CD4-positive, alpha-beta memory T cell (primary cell): ENCODE data around the gene METTL4. TPM values are rescaled to one million over a fixed set of nuclear protein-coding genes. Genes with fewer than 3 reads are reported as not detected.

ENCODE experiments used
- CTCF ChIA-PET: fragments of 350-600 bp; sonication (Branson Sonifier 250); formaldehyde crosslinking; loops from one replicate; lab custom pipeline; 2021; ENCODE audit warnings: inconsistent platforms; ENCODE audit not compliant: partially characterized antibody; lab: Charles Lee
- POLR2A ChIA-PET: fragments of 350-600 bp; sonication (Branson Sonifier 250); formaldehyde crosslinking; loops from one replicate; lab custom pipeline; 2021; ENCODE audit not compliant: partially characterized antibody; lab: Charles Lee
- DNase-seq, 5 donors: peaks; one replicate each; pipeline versions ENCODE4 v3.0.0 to v3.0.0-alpha.2; 2020 to 2022; ENCODE audit warnings: mixed read lengths in 1 of 5
- H3K27ac ChIP-seq: one replicate; pipeline ENCODE4 v1.7.0; 2013; ENCODE audit warnings: low read depth, low read length
- H3K27me3 ChIP-seq: 2 replicates; pipeline ENCODE4 v1.7.0; 2013; ENCODE audit warnings: mild to moderate bottlenecking, low read length, moderate library complexity; ENCODE audit not compliant: insufficient read depth
- H3K36me3 ChIP-seq: 2 replicates; pipeline ENCODE4 v1.7.0; 2013; ENCODE audit warnings: mild to moderate bottlenecking, low read length, moderate library complexity; ENCODE audit not compliant: insufficient read depth
- H3K4me1 ChIP-seq: 2 replicates; pipeline ENCODE4 v1.7.0; 2013; ENCODE audit warnings: mild to moderate bottlenecking, low read length, moderate library complexity; ENCODE audit not compliant: insufficient read depth
- H3K4me3 ChIP-seq, 2 donors: one replicate each; pipeline ENCODE4 v1.7.0; 2013; ENCODE audit warnings: low read length in 2 of 2, mild to moderate bottlenecking in 1 of 2
- H3K9me3 ChIP-seq, 2 donors: one replicate each; pipeline ENCODE4 v1.7.0; 2013; ENCODE audit warnings: low read length in 2 of 2, control low read depth in 1 of 2; ENCODE audit not compliant: control insufficient read depth in 1 of 2
- H3K27ac Mint-ChIP-seq, 7 donors: one replicate each; pipeline ENCODE4 v1.8.0; 2020 to 2021; ENCODE audit warnings: mixed read lengths in 7 of 7, mild to moderate bottlenecking in 6 of 7, inconsistent platforms in 3 of 7, moderate library complexity in 3 of 7
- H3K27me3 Mint-ChIP-seq, 2 donors: one replicate each; pipeline ENCODE4 v1.8.0; 2020 to 2021; ENCODE audit warnings: mixed read lengths in 2 of 2
- H3K36me3 Mint-ChIP-seq, 2 donors: one replicate each; pipeline ENCODE4 v1.8.0; 2020 to 2021; ENCODE audit warnings: mixed read lengths in 2 of 2, inconsistent platforms in 1 of 2, mild to moderate bottlenecking in 1 of 2
- H3K4me1 Mint-ChIP-seq, 4 donors: one replicate each; pipeline ENCODE4 v1.8.0; 2020 to 2021; ENCODE audit warnings: mixed read lengths in 4 of 4, mild to moderate bottlenecking in 1 of 4
- H3K4me3 Mint-ChIP-seq, 8 donors: one replicate each; pipeline ENCODE4 v1.8.0; 2020 to 2021; ENCODE audit warnings: mixed read lengths in 8 of 8, mild to moderate bottlenecking in 7 of 8, moderate library complexity in 6 of 8, inconsistent platforms in 3 of 8
- H3K9me3 Mint-ChIP-seq, 8 donors: one replicate each; pipeline ENCODE4 v1.8.0; 2020 to 2021; ENCODE audit warnings: mixed read lengths in 8 of 8, mild to moderate bottlenecking in 5 of 8, inconsistent platforms in 3 of 8, moderate library complexity in 1 of 8
- intact Hi-C: fragments of 100-400 bp; cut with micrococcal nuclease; formaldehyde crosslinking; loops from one replicate; pipeline ENCODE4 v1.15.1; 2023
- polyA plus RNA-seq, 2 donors: library from polyadenylated mRNA; unstranded; fragments of 300-500 nt; fragmentation: Illumina TruSeq; gene quantifications; one replicate each; pipeline ENCODE4 v1.2.3, GENCODE V29; 2021
- total RNA-seq, 2 experiments: library from RNA; stranded (reverse); gene quantifications; one replicate each; pipeline ENCODE4 v1.2.3, GENCODE V29; 2021

Gene METTL4
- total and polyA plus RNA-seq, 4 experiments from 2014 or later: 15.7 to 29.3 (median 21.1) TPM

DNA sequence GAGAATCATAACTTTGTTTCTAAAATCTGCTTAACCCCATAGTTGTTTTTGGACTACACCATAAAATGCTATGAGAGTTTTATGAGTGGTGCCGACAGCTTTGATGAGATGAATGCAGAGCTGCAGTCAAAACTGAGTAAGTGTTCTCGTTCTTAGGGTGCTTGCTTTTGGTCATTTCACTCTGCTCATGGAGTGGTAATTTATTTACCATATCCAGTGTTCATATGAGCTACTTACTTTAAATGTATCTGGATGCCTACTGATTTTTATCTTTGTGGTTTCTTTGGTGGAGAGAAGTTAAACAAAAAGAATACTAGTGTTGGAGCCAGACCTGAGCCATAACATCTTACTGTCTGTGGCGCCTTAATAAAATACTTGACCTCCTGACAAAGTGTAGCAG lies 16.5 kb upstream of the METTL4 start:
- H3K9me3 ChIP-seq: no peaks in the 10 kb centered on the region
- no peaks in the 10 kb centered on the region for H3K36me3 ChIP-seq
- Mint-ChIP-seq H3K36me3 (no peaks in the 10 kb centered on the region), H3K4me3 (peak overlapping the region in 6 of 8 donors; percentile 18 to 73 (median 54)), H3K4me1 (peaks cover 21 to 55% (median 31%) of the 10 kb centered on the region in 4 donors), H3K27ac (peak overlapping the region in 5 of 7 donors; percentile 46 to 85 (median 68)), H3K27me3 (no peaks in the 10 kb centered on the region), H3K9me3 (no peaks in the 10 kb centered on the region)
- ChIA-PET POLR2A (interaction anchor here (1.7 to 8.7 kb wide), 5 partner anchors 14 to 69 kb away, joined by 5 to 121 read pairs (median 66); partner anchors contain the start of genes METTL4, NDC80 and SMCHD1), CTCF (interaction anchor here (0.9 to 4.1 kb wide), 8 partner anchors 8 to 49 kb away, joined by 3 to 19 read pairs (median 6); partner anchors contain the start of genes METTL4 and NDC80)
- no peak for DNase-seq
- intact Hi-C loops: loop anchor here (2.0 to 5.0 kb wide), 3 partner anchors 17 to 70 kb away; partner anchors contain the start of genes METTL4, NDC80 and SMCHD1
- H3K27me3 ChIP-seq: no peaks in the 10 kb centered on the region
- H3K27ac ChIP-seq: no peak overlapping the region
- H3K4me1 ChIP-seq: peaks cover 42% of the 10 kb centered on the region
- no peak overlapping the region for H3K4me3 ChIP-seq

GRCh38 chr18:2573408-2573807 lies 2.1 kb upstream of the METTL4 start:
- no peaks in the 10 kb centered on the region for H3K27me3 ChIP-seq
- CTCF ChIA-PET: interaction anchor here (0.9 to 3.6 kb wide), 8 partner anchors 9 to 163 kb away, joined by 3 to 16 read pairs (median 4); partner anchors contain the start of gene SMCHD1
- peaks cover 41 to 70% (median 57%) of the 10 kb centered on the region in 4 donors for H3K4me1 Mint-ChIP-seq
- intact Hi-C loops: no loop called here
- DNase-seq: no peak
- POLR2A ChIA-PET: interaction anchor here (0.6 to 8.6 kb wide), 9 partner anchors 11 to 84 kb away, joined by 3 to 261 read pairs (median 40); partner anchors contain the start of gene SMCHD1
- no peaks in the 10 kb centered on the region for H3K9me3 ChIP-seq
- H3K27ac Mint-ChIP-seq: peak overlapping the region; percentile 76 to 100 (median 99)
- H3K9me3 Mint-ChIP-seq: peaks cover 0 to 8% (median 0%) of the 10 kb centered on the region in 8 donors
- H3K27ac ChIP-seq: peak overlapping the region; percentile 99
- peaks cover 0 to 14% of the 10 kb centered on the region in 2 donors for H3K36me3 Mint-ChIP-seq
- H3K36me3 ChIP-seq: no peaks in the 10 kb centered on the region
- H3K4me1 ChIP-seq: peaks cover 55% of the 10 kb centered on the region
- H3K27me3 Mint-ChIP-seq: no peaks in the 10 kb centered on the region
- H3K4me3 ChIP-seq: peak overlapping the region in 1 of 2 donors; percentile 19
- peak overlapping the region in 7 of 8 donors; percentile 17 to 100 (median 99) for H3K4me3 Mint-ChIP-seq

GRCh38 chr18:2572892-2573291 lies 1.6 kb upstream of the METTL4 start:
- intact Hi-C loops: no loop called here
- no peak for DNase-seq
- no peaks in the 10 kb centered on the region for H3K9me3 ChIP-seq
- H3K36me3 Mint-ChIP-seq: peaks cover 0 to 14% of the 10 kb centered on the region in 2 donors
- H3K4me3 ChIP-seq: peak overlapping the region in 1 of 2 donors; percentile 19
- no peaks in the 10 kb centered on the region for H3K27me3 Mint-ChIP-seq
- ChIA-PET POLR2A (interaction anchor here (6.0 to 8.6 kb wide), 5 partner anchors 16 to 85 kb away, joined by 40 to 261 read pairs (median 66); partner anchors contain the start of gene SMCHD1), CTCF (interaction anchor here (0.9 to 3.6 kb wide), 4 partner anchors 16 to 164 kb away, joined by 4 to 16 read pairs (median 8); partner anchors contain the start of gene SMCHD1)
- peaks cover 0 to 8% (median 0%) of the 10 kb centered on the region in 8 donors for H3K9me3 Mint-ChIP-seq
- peak overlapping the region; percentile 65 to 100 (median 88) for H3K4me3 Mint-ChIP-seq
- no peaks in the 10 kb centered on the region for H3K27me3 ChIP-seq
- H3K27ac ChIP-seq: peak overlapping the region; percentile 99
- no peaks in the 10 kb centered on the region for H3K36me3 ChIP-seq
- H3K4me1 ChIP-seq: peaks cover 50% of the 10 kb centered on the region
- H3K4me1 Mint-ChIP-seq: peaks cover 40 to 70% (median 56%) of the 10 kb centered on the region in 4 donors
- peak overlapping the region; percentile 87 to 100 (median 100) for H3K27ac Mint-ChIP-seq

- H3K4me3 ChIP-seq: peak overlapping the region; percentile 80 to 88
- Mint-ChIP-seq H3K27ac (peak overlapping the region; percentile 99 to 100 (median 100)), H3K27me3 (no peaks in the 10 kb centered on the region), H3K36me3 (peaks cover 0 to 19% of the 10 kb centered on the region in 2 donors), H3K4me3 (peak overlapping the region; percentile 99 to 100 (median 100)), H3K9me3 (peaks cover 0 to 8% (median 0%) of the 10 kb centered on the region in 8 donors), H3K4me1 (peaks cover 41 to 70% (median 55%) of the 10 kb centered on the region in 4 donors)
- peaks cover 44% of the 10 kb centered on the region for H3K4me1 ChIP-seq
- DNase-seq: peak in 3 of 5 donors; percentile 14 to 28 (median 17)
- no peaks in the 10 kb centered on the region for H3K36me3 ChIP-seq
- ChIA-PET CTCF (interaction anchor here (1.0 to 3.1 kb wide), 7 partner anchors 15 to 85 kb away, joined by 3 to 28 read pairs (median 5); partner anchors contain the start of gene SMCHD1), POLR2A (interaction anchor here (1.2 to 8.6 kb wide), 13 partner anchors 10 to 494 kb away, joined by 3 to 261 read pairs (median 7); partner anchors contain the start of gene SMCHD1)
- H3K27me3 ChIP-seq: no peaks in the 10 kb centered on the region
- intact Hi-C loops: no loop called here
- H3K9me3 ChIP-seq: no peaks in the 10 kb centered on the region
- H3K27ac ChIP-seq: peak overlapping the region; percentile 99
Observed at GRCh38 chr18:2572171-2572569, 865 bp upstream of the METTL4 start.

GRCh38 chr18:2570772-2571199 lies 519 bp downstream of the METTL4 start:
- peak overlapping the region; percentile 99 to 100 (median 100) for H3K27ac Mint-ChIP-seq
- DNase-seq: peak in 1 of 5 donors; percentile 78
- Histone ChIP-seq H3K4me3 (peak overlapping the region; percentile 80 to 88), H3K9me3 (no peaks in the 10 kb centered on the region), H3K27ac (peak overlapping the region; percentile 99), H3K4me1 (peaks cover 44% of the 10 kb centered on the region), H3K36me3 (no peaks in the 10 kb centered on the region), H3K27me3 (no peaks in the 10 kb centered on the region)
- H3K27me3 Mint-ChIP-seq: no peaks in the 10 kb centered on the region
- peaks cover 0 to 8% (median 0%) of the 10 kb centered on the region in 8 donors for H3K9me3 Mint-ChIP-seq
- ChIA-PET POLR2A (interaction anchor here (0.6 to 8.6 kb wide), 27 partner anchors 8 to 1023 kb away, joined by 3 to 261 read pairs (median 4); partner anchors contain the start of gene SMCHD1), CTCF (interaction anchor here (0.8 to 3.1 kb wide), 11 partner anchors 17 to 492 kb away, joined by 3 to 28 read pairs (median 4); partner anchors contain the start of gene SMCHD1)
- H3K4me3 Mint-ChIP-seq: peak overlapping the region; percentile 99 to 100 (median 100)
- intact Hi-C loops: loop anchor here (1.0 to 2.0 kb wide), 5 partner anchors 18 to 676 kb away; partner anchors contain the start of genes MYL12A and SMCHD1
- H3K36me3 Mint-ChIP-seq: peaks cover 4 to 29% of the 10 kb centered on the region in 2 donors
- H3K4me1 Mint-ChIP-seq: peaks cover 41 to 71% (median 54%) of the 10 kb centered on the region in 4 donors

DNA sequence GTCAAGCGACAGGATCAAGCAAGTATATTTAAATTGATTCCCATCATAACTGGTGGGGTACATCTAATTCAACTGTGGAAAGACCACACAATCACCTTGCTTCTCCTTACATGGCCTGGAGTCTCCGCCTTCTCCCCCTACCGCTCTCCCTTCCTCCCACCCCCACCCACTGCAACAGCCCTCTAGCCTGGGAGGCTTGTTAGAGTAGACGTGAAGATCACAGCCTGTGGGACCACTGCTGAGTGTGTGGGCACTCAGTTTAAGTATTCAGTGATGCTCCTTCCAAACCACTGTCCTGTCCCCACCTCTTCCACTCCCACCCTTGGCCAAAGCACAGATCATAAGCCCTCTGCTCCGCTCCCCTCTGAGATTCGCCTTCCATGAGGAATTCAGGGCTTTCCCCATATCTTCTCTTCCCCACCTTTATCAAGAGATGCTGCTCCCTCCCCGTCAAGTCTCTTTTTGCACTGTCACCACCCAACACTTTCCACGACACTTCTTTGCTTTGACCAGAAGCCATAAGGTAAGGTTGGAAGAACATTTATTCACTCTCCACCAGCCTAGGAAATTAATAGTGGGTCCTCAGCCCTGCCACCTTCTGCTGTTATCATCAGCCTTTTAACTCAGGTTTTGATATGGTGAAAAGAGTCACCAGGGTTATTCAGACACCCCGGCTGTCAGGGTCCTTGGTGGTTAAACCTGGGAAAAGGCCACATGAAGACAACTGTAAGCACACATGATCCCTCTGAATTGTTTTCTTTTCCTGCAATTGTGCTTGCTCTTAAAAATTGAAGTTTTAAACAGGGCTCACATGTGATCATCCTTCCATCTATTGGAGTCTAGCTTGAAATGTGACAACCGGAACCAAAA lies 1.7 kb downstream of the METTL4 start:
- Mint-ChIP-seq H3K27me3 (no peaks in the 10 kb centered on the region), H3K4me3 (peak overlapping the region; percentile 17 to 100 (median 100)), H3K9me3 (peaks cover 0 to 8% (median 0%) of the 10 kb centered on the region in 8 donors), H3K4me1 (peaks cover 43 to 75% (median 58%) of the 10 kb centered on the region in 4 donors), H3K27ac (peak overlapping the region; percentile 29 to 100 (median 52)), H3K36me3 (peaks cover 15 to 37% of the 10 kb centered on the region in 2 donors)
- POLR2A ChIA-PET: interaction anchor here (0.8 to 8.6 kb wide), 10 partner anchors 11 to 212 kb away, joined by 3 to 261 read pairs (median 26); partner anchors contain the start of gene SMCHD1
- H3K4me3 ChIP-seq: no peak overlapping the region
- DNase-seq: no peak
- peak overlapping the region; percentile 99 for H3K27ac ChIP-seq
- no peaks in the 10 kb centered on the region for H3K27me3 ChIP-seq
- H3K36me3 ChIP-seq: no peaks in the 10 kb centered on the region
- CTCF ChIA-PET: interaction anchor here (0.9 to 3.1 kb wide), 7 partner anchors 18 to 493 kb away, joined by 3 to 28 read pairs (median 5); partner anchors contain the start of gene SMCHD1
- H3K4me1 ChIP-seq: peaks cover 44% of the 10 kb centered on the region
- H3K9me3 ChIP-seq: no peaks in the 10 kb centered on the region
- intact Hi-C loops: loop anchor here (2.0 kb wide), 2 partner anchors 19 to 677 kb away; partner anchors contain the start of gene MYL12A
